HG03442 (cell line): ENCODE results near the gene NHLRC1.

Experiments
- ATAC-seq: cut with Tn5 transposase; IDR thresholded peaks from one replicate; pipeline ENCODE4 v1.9.1; 2021; ENCODE audit warnings: mild to moderate bottlenecking, moderate library complexity; ENCODE audit not compliant: unreplicated experiment

The NHLRC1 gene

GRCh38 chr6:18139935-18140621, 17.6 kb upstream of the NHLRC1 start:
- no peak for ATAC-seq

GRCh38 chr6:18138906-18139305, 16.4 kb upstream of the NHLRC1 start:
- ATAC-seq, result no peak

- no peak for ATAC-seq
Observed at GRCh38 chr6:18136260-18136659, 13.8 kb upstream of the NHLRC1 start.

GRCh38 chr6:18135171-18135570, 12.7 kb upstream of the NHLRC1 start:
- ATAC-seq, result no peak

- no peak for ATAC-seq
Observed at GRCh38 chr6:18132346-18132745, 9.9 kb upstream of the NHLRC1 start.

- ATAC-seq, result no peak
Observed at GRCh38 chr6:18126121-18126520, 3.6 kb upstream of the NHLRC1 start.

GRCh38 chr6:18121580-18122127, 823 bp downstream of the NHLRC1 start:
- no peak for ATAC-seq

- ATAC-seq, result no peak
Observed at GRCh38 chr6:18119236-18119635, 3.2 kb downstream of the NHLRC1 start.

- ATAC-seq, result no peak
Observed at GRCh38 chr6:18118330-18118729, 4.1 kb downstream of the NHLRC1 start.

GRCh38 chr6:18117136-18117535, 5.3 kb downstream of the NHLRC1 start:
- ATAC-seq, result no peak

GRCh38 chr6:18115356-18115755, 7.1 kb downstream of the NHLRC1 start:
- ATAC-seq, result no peak

- no peak for ATAC-seq
Observed at GRCh38 chr6:18110162-18110561, 12.3 kb downstream of the NHLRC1 start.

- no peak for ATAC-seq
Observed at GRCh38 chr6:18107061-18107460, 15.4 kb downstream of the NHLRC1 start.

- ATAC-seq, result no peak
Observed at GRCh38 chr6:18102783-18103509, 19.5 kb downstream of the NHLRC1 start.

GRCh38 chr6:18101873-18102272, 20.6 kb downstream of the NHLRC1 start:
- no peak for ATAC-seq

- no peak for ATAC-seq
Observed at GRCh38 chr6:18101271-18101670, 21.2 kb downstream of the NHLRC1 start.

- no peak for ATAC-seq
Observed at GRCh38 chr6:18100296-18100695, 22.2 kb downstream of the NHLRC1 start.

GRCh38 chr6:18099511-18099910, 23.0 kb downstream of the NHLRC1 start:
- ATAC-seq, result no peak

GRCh38 chr6:18096423-18096822, 26.1 kb downstream of the NHLRC1 start:
- no peak for ATAC-seq

- ATAC-seq, result no peak
Observed at GRCh38 chr6:18091382-18091781, 31.1 kb downstream of the NHLRC1 start.

GRCh38 chr6:18090349-18090786, 32.1 kb downstream of the NHLRC1 start:
- ATAC-seq, result no peak
